Astrocyte of the spinal cord (primary cell): ENCODE results near the gene STX16.

Source experiments
- DNase-seq: peaks from one replicate; pipeline ENCODE4 v3.0.0; 2011; ENCODE audit warnings: low read depth, low spot score
- H3K4me3 ChIP-seq: 2 replicates; pipeline ENCODE4 v1.5.1; 2011; ENCODE audit warnings: low read depth, mild to moderate bottlenecking, low read length, moderate library complexity
- CTCF ChIP-seq: IDR thresholded peaks from 2 replicates; pipeline ENCODE4 v1.5.1; 2012; ENCODE audit warnings: low read depth, mild to moderate bottlenecking, low read length, inconsistent platforms
- in situ Hi-C: cut with HindIII; loops from 2 replicates; pipeline ENCODE4 v1.10.0; 2017; ENCODE audit warnings: low sequenced_read_pairs

The STX16 gene

GRCh38 chr20:58709703-58710039 is 58.6 kb downstream of the STX16 start:
- in situ Hi-C loops = no loop called here
- TF ChIP-seq CTCF = no peak
- no peak overlapping the region for H3K4me3 ChIP-seq
- DNase-seq = no peak

- in situ Hi-C loops = no loop called here
- DNase-seq = no peak
Measured at GRCh38 chr20:58710481-58711265, 59.6 kb downstream of the STX16 start.

GRCh38 chr20:58711266-58712051 is 60.4 kb downstream of the STX16 start:
- H3K4me3 ChIP-seq = no peak overlapping the region
- DNase-seq = no peak
- in situ Hi-C loops = no loop called here
- no peak for TF ChIP-seq CTCF

More at GRCh38 chr20:58710481-58711265, 59.6 kb downstream of the STX16 start:
- no peak overlapping the region for H3K4me3 ChIP-seq
- no peak for TF ChIP-seq CTCF

GRCh38 chr20:58712151-58712791 is 61.2 kb downstream of the STX16 start:
- in situ Hi-C loops = no loop called here
- H3K4me3 ChIP-seq = no peak overlapping the region
- no peak for DNase-seq
- TF ChIP-seq CTCF = no peak

GRCh38 chr20:58712806-58713731 is 62.0 kb downstream of the STX16 start:
- in situ Hi-C loops = no loop called here
- DNase-seq = no peak
- TF ChIP-seq CTCF = no peak

GRCh38 chr20:58713801-58714339 is 62.8 kb downstream of the STX16 start:
- in situ Hi-C loops = no loop called here
- no peak overlapping the region for H3K4me3 ChIP-seq
- no peak for TF ChIP-seq CTCF
- DNase-seq = no peak

More at GRCh38 chr20:58712806-58713731, 62.0 kb downstream of the STX16 start:
- no peak overlapping the region for H3K4me3 ChIP-seq
